Fibroblast of skin of right quadriceps (primary cell): ENCODE data around the gene PTPRM.

Experiments used
- DNase-seq: peaks from one replicate; pipeline ENCODE4 v3.0.0-alpha.2; 2013

Gene PTPRM

DNA sequence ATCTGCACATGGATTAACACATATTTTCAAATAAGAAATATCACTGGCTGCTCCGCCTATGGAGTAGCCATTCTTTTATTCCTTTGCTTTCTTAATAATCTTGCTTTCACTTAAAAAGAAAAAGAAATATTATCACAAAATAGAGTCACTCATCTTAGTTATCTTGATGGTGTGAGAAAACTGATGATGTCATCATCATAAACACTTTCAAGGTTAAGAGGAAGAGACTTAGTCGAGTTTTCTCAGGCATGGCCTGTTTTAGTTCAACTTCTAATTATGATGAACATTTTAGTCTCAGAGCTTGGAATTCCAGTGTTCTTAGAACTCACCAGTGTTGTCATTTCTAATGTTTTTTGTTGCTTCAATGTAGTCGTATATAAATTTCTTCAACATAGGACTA is 506.1 kb downstream of the PTPRM start:
- DNase-seq, result no peak

DNA sequence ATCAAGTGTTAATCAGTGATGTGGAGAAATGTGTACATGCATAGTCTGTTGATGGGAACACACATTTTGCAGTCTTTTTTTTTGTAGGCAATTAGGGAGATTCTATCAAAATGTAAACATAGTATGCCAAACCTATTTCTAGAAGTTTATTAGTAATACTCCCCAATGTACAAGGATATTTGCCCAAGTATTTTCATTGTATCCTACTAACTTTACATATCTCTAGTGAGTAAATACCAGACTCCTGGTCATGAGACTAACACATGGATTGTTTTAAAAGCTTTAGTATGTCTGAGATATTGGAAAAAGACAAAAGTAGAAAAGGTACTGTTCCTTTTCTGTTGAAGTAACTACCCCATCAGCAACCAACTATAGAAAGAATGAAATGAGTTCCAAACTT is 513.0 kb downstream of the PTPRM start:
- no peak for DNase-seq

DNA sequence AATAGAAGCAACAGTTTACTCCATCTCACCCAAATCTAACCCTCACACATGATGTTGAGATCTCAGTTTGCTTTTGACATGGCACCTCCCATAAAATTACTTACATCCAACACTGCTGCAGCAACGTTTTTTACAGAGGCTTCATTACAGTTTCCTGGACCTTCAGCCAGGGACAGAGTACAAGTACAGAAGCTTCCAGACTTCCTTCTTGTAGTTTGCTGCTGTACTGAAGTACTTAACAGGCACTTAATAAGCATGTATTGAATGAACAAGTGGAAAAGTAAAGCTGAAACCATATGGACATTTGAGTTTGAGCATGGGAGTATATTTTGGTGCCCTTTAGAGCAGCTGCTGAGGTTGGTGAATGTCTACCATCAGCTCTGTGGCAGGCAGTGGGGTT is 514.2 kb downstream of the PTPRM start:
- DNase-seq, result no peak

DNA sequence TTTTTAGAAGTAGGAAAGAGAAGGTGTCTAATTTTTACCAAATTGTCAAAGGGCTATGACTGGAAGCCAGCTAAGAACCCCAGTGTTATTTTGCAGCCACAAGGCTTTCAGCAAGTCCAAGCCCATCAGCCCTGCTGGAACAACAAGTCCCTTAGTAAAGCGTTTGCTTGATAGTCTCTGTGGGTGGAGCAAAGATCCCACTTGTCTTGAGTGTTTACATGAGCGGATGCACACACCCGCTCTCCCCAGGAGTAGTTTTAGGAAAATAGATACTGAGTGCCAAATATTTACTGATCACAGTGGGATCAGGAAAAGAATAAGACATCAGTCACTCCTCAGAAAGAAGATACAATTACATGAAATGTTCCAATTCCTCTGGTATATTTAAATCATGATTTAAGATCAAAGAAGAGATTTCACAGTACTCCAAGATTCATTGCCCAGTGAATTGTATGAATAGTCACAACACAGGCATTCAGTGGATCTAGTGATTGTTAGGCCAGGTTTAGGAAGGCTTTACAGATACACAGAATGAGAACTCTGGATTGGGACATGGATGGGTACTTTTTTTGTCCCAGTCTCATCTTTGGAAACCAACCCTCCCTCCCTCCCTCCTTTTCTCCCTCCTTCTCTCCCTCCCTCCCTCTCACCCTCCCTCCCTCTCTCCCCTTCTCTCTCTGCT is 514.9 kb downstream of the PTPRM start:
- no peak for DNase-seq

DNA sequence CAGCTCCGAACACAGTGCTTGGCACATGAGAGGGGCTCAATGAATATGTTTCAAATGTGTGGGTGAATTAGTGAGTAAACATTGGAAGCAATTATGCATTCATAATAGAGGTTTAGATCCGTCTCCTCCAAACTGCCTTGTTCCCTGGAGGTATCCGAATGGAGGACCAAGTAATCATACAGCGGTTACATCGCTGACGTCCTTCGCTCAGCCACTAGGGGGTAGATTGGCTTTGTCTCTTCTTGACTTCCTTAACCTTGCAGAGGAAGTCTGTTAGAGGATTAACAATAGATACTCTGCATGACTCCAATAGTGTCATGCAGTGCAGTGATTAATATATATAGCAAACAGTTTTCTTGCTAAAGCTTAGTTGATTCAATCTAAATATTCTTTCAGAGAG is 517.0 kb downstream of the PTPRM start:
- DNase-seq, result peak; percentile 58

DNA sequence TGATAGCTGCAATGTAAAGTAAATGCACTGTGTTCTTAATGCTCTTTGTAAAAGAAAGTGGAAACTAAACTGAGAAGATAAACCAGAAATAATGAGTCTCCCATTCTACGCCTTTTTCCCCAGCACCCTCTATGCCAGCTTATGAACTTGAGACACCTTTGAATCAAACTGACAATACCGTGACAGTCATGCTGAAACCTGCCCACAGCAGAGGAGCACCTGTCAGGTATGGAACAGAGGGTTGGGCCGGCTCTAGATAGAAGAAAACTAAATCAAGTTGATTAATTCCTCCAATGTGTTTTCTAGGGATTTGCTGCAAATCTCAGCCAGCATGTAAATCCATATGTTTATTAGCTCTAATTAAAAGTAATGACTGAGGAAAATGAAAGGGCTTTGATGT is 521.5 kb downstream of the PTPRM start:
- DNase-seq, result no peak

DNA sequence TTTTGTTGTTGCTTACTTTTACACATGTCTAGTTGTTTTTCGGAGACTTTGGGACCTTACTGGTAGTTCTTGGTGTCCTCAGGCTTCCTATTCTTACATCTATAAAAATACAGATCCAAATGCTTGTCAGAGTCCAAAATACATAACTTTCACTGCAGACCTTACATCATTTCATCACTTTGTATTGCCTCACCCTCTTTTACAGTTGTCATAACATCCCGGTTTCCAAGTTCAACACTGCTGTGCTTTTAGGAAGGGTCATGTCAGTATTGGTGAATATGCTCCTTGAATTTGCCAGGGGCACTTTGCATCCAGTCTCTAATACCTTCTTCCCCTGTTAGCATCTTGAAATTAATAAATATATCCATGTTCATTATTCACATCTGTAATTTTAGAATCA is 523.9 kb downstream of the PTPRM start:
- DNase-seq, result no peak

DNA sequence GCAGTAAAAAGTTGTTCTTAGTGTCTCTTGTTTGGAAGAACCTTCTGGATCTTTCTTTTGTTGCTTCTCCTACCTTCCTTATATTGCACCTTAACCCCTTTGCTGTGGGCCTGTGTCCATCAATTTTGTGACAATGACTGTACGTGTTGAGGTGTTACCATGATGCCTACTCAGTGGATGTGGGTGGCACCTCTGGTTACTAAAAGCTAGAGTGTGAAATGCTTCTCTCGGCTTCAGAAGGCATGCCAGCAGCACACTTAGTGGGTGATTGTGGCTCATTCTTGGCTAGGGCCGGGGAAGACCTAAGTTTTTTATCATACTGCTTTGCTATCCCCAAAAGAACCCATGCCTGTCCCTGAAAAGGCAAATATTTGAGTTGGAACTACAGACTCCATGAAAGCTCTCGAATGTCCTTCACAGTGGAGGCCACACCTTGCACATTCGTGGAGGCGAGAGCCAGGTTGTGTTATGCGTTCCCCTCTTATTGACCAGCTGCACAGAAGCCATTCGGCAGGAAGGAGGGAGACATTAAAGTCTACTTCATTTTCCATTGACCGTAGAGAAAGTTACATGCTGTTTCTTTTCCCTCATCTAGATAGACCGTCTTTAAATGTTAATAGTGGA is 528.9 kb downstream of the PTPRM start:
- no peak for DNase-seq

DNA sequence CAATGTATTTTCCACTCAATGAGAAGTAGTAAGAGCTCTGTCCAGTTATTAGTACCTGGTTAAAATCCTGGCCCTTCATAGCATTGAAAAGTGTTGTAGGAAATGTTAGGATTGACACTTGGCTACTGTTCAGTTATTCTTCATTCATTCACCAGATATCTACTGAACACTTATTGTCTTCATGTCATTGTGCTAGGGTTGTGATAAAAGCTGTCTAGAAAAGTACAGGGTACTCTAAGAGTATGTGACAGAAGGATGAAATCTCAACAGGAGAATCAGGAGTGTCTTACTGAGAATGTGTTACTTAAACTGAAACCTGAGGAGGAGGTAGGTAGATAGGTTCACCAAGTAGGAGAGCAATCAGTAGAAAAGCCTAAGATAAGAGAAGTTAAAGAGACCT is 530.3 kb downstream of the PTPRM start:
- no peak for DNase-seq

DNA sequence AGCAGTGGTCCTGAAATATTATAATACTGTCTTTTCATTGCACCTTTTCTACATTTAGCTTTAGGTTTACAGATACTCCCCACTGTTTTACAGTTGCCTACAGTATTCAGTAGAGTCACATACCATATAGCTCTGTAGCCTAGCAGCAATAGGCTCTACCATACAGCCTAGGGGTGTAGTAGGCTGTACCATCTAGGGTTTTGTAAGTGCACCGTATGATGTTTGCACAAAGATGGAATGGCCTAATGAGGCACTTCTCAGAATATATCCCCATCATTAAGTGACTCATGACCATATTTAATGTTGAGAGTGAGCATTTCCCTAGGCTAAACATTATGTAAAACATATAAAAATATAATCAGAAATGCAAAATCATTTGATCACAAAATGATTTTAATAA is 530.8 kb downstream of the PTPRM start:
- no peak for DNase-seq

DNA sequence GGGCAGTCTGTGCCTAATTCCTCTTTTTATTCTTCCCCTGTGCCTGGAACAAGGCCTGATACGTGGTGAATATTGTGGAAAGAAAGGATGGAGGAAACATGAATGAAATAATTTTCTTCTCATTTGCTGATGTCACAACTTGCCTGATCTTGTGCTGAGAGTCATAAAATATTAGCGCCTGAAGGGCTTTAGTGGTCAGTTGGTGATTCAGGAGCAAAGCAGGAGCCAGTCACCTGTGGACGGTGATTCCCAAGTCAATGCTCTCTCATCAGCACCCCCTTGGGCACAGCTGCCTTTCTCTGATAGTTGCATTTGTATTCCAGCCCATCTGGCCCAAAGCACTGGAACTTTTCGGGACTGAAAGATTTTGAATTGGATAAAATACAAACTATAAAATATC is 539.5 kb downstream of the PTPRM start:
- no peak for DNase-seq

DNA sequence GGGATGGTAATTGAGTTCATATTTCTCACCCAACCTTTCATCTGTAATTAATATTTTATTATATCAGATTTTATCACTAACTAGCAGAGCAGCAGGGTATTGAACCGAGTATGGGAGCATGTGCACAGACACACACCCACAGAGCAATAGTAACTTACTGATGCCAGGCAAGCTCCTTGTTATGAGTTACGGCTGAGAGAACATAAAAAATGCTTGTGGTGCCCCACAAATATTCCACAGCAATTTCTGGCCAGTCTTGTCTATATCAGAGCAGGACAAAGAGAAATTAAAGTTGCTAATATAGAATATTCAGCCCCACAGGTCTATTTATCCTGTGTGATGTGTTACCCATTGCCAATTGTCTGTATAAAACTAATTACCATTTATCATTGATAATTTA is 540.3 kb downstream of the PTPRM start:
- DNase-seq, result peak; percentile 25

DNA sequence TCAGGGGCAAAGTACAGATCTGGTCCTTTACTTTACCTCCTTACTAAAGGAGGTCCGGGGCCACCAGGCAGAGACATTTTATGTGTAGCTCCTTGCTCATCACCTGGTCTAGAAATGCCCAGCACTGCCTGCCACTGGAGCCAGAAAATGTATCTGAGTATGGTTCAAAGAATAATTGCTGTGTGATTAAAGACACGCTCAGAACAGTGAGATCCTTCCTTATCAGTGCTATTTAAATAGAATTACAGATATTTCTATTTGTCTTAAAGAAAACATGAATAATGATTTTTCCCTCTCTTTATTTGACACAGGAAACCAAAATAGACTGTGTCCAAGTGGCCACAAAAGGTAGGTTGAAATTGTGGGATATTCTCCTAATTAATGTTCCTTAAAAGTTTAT is 547.4 kb downstream of the PTPRM start:
- DNase-seq, result no peak

DNA sequence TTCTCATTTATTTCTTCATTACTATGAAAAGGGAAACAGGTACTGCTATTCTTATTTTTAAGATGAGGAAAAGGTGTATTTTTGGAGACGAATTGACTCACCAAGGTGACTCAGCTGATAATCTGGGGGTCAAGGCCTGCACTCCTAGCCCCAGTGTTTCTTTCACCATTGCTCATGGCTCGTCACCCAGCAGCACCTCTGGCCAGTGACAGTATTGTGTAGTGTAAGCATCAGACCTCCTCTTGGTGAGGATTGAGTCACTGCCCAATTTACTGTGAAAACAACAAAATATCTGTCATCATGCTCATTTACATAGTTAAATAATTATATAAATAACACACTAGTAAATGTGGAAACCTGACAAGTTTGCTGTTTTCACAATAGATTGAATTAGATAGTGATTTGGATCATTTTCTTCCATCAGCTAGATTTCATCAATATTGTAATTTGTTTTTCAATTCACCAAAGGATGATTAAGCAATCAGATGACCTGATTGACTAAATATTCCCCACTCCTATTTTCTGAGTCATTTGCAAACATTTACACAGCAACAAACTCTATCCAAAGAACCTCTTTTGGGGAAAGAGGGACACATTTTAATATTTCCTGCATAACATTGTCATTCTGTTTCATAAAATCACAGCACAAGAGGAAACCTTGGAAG is 549.4 kb downstream of the PTPRM start:
- DNase-seq, result peak; percentile 38

DNA sequence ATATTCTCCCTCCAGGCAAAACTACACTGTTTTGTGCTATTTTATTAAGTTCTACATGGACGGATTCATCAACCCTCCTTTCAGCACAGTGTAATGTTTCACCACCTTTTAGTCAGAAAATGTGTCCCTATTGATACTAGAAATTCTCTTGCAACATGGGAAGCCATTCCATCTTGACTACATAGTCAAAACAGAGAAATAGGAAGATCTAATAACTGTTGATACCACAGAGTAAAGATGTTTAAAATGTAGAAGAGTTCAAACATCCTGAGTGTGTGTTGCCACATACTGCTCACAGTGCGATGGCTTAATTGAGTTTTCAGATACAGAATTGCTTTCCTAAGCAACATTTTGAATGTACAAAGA is 549.9 kb downstream of the PTPRM start:
- peak; percentile 7 for DNase-seq

DNA sequence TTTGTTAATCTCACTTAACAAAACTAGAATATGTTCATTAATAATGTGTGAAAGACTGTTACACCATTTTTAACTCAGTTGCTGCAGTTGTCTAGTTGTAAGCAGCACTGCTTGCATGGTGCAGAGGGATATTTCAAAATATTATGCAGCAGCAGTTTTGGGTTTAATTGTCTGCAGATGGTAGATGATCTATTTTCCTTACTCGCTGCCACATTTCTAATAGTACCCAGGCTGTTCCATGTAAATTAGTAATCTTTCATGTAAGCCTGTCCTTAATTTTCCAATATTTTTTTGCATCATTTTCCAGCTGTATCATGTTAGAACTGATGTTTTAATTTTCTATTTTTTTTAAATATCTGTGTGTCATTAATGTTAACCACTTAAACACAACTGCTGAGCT is 554.0 kb downstream of the PTPRM start:
- no peak for DNase-seq

DNA sequence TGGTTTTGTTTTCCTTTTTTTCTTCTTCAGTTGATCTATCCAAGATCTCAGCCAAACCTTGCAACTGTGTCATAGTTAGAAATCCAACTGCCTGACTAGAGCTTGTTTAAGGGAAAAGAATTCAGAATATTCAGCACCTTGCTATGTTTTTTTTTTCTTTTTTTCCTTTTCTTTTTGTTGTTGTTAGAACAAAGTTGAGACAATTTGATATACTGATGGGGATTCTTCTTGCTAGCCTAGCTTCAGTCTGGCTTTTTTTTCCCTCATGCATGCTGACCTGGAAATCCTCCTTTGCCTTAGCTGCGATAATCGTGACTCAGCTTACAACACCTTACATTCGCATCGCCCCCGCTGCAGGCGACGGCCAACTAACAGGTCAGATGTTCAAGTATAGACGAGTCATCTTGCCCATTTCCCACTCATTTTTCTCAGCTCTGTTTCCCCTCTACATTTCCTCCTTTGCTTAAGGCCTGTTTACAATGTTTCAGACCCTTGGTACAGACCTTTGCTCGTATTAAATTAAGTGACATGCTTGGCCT is 554.9 kb downstream of the PTPRM start:
- DNase-seq, result peak; percentile 72

DNA sequence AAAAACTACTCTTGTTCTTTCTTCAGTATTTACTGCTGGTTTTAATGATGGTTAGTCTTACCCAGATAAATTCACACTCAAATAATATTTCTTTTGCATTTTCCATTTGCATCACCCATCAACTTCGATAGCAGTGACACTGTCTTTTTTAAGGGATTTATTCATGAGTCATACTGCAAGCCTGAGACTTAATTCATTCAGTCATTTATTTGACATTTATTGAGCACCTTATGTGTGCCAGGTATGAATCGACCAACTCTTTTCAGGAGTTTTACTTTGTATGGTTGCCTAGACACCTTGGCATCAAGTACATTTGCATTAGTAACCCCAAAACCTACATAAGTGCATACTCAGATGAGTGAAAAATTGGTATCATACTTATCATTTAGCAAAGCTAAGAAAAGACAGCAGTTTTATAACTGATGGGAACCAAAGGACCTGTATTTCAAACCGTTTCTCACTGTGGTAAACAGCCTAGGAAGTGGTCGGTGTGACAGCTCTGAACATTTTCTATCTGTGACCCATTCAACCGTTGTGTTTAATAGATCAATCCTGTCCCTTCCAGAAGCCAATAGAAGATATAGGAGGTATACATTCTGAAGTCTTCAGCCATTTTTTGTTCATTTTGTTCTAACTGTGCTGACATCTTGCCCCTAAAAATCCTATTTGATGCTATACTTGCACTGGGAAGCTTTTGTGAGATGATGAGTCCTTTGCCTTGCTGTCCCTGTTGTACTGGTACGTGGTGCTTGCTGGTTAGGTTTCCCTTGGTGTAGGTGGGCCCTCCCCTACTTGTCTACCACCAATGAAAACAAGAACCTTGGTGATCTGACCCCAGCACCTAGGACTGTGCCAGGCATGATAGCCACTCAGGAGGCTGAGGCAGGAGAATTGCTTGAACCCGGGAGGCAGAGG is 557.4 kb downstream of the PTPRM start:
- DNase-seq, result no peak

DNA sequence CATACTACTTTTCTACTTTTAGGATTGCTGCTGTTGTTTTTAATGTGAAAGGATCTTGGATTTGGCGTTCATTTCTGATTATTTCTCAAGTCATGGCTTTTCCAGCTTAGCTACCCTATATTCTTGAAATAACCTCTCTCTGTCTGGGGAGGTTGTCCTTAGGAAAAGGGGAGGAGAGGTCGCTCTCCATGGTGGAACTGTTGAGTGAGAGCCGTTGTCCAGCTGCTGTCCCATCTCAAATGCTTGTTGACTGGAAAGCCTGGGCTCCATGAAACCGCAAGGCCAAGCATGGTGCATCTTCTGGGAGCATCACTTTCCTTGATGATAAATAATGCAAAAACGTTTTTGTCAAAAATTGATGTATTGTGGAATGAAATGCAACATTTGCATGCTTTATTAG is 563.0 kb downstream of the PTPRM start:
- DNase-seq, result no peak

DNA sequence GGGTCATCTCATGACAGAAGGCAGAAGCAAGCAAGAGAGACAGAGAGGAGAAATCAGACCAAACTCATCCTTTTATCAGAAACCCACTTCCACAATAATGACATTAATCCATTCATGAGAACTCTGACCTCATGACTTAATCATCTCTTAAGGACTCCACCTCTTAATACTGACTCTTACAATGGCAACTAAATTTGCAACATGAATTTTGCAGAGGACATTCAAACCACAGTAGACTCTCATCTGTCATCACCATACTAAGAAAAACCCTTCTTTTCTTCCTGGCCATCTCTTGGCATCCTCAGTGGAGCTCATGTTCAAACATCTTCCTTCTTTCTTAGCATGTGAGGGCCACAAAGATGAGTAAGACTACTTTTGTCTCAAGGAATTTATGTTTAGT is 565.9 kb downstream of the PTPRM start:
- no peak for DNase-seq

DNA sequence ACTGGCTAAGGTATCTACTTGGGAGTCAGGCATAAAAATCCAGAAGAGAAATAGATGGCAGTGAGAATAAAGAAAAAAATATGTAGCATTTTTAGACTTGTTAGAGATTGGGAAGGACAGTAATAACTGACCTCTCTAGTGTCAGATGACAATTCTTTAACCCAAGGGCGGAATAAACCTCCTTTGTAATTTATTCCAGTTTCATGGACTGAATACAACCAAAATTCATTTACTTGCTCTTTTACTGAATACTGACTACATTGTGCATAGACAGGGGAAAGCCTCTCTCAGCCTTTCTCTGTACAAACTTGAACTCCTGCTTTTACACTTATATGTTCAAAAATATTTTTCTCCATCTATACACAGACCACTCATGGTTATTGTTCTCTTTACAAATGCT is 566.8 kb downstream of the PTPRM start:
- DNase-seq, result no peak

DNA sequence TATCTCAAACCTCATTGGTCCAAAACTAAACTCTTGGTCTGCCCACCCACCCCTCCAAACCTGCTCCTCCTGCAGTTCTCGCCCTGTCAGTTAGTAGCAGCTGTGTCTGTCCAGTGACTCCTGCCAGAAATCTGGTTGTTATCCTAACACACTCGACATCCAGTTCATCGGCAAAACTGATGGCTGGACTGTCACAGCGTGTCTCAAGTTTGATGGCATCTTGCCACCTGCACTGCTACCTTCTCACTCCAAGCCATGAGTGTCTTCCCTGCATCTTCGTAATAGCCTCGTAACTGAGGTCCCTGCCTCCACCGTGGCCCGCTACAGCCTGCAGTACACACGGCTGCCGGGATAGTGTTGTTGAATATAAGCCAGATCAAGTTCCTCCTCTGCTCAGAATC is 572.0 kb downstream of the PTPRM start:
- no peak for DNase-seq

DNA sequence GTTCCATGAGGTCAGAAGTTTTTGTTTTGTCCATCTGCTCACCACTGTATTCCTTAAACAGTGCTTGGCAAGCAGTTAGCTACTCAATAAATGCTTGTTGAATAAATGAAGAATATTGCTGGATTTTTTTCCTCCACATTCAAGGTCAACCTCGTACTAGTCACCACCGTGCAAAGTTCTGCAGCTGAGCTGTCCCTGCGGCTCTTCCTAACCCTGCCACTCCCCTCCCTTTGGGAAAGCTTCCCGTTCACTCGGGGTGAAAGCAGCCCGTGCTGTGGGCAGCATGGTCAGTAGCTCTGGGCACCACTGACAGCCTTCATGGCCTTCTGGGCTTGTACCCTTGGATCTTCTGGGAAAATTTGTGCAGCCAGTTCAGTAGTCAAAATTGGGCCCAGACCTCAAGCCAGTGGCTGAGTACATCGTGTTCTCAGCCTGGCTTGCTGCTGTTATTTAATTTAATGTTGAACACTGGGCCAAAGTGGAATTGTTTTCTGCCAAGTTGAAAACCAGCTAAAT is 572.8 kb downstream of the PTPRM start:
- no peak for DNase-seq
